ENCODE results near the gene ACTA2.

GRCh38 chr10:88987243-88987725, 34.7 kb upstream of the ACTA2 start:
- TF ChIP-seq EZH2 (IDR thresholded peaks at IDR 0.05; ENCODE audit: low read depth) (no peak), CTCF (conservative IDR thresholded peaks at IDR 0.05) (peak; percentile 31; the same call in 1 of the 2 replicates)

Data from PC-9 (cell line).